ENCODE data around the gene LINC01488. TPM values are rescaled to one million over a fixed set of nuclear protein-coding genes. Genes with fewer than 3 reads are reported as not detected.

The LINC01488 gene
- total and polyA plus RNA-seq, 2 of the 13 experiments (the other 11 are each of a cell fraction or from before 2014, with no cell fraction given): 0.26 to 0.58 TPM

- ChIA-PET CTCF (ENCODE audit: low intra/inter-chr PET ratio, low total read pairs) (no interaction called here), POLR2A (no interaction called here)
- no peak for FAIRE-seq
- BruUV-seq (replicated peaks): no TSS peak
- ATAC-seq: no peak
- H3K36me3 ChIP-seq (replicated peaks in 1 of 2; ENCODE audit: control insufficient read depth in 1 of 2, insufficient read depth in 2 of 2, low read length in 2 of 2): no peaks in the 10 kb centered on the region
- no peaks in the 10 kb centered on the region for H3K27me3 ChIP-seq (ENCODE audit: control insufficient read depth in 1 of 2, insufficient read depth in 2 of 2, low read length in 2 of 2)
- no peaks in the 10 kb centered on the region for H4K20me1 ChIP-seq (ENCODE audit: insufficient read depth, low read length)
- in situ Hi-C loops (cut with HindIII; ENCODE audit: extremely low pct_ligation_motif_present, low pct_unique_long_range_greater_than_20kb): no loop called here
- H3K4me1 ChIP-seq (ENCODE audit: insufficient read depth, low read length): peaks cover 34% of the 10 kb centered on the region
- H3K4me2 ChIP-seq (ENCODE audit: low read depth, low read length): no peak overlapping the region
- H2AFZ ChIP-seq (ENCODE audit: low read length): no peak overlapping the region
- H3K9me3 ChIP-seq (ENCODE audit: low read length): no peaks in the 10 kb centered on the region
- H3K4me3 ChIP-seq (replicated peaks in 1 of 3; ENCODE audit: insufficient read depth in 1 of 3, low read depth in 2 of 3, low read length in 3 of 3): no peak overlapping the region
- H3K9ac ChIP-seq (ENCODE audit: insufficient read depth, low read depth, low read length): no peak overlapping the region
- no peak for DNase-seq (ENCODE audit: low spot score)
- no peaks in the 10 kb centered on the region for H3K79me2 ChIP-seq (ENCODE audit: insufficient read depth, low read length)
- TF ChIP-seq SMARCC2 (IDR thresholded peaks at IDR 0.05): no peak
- TF ChIP-seq SOX13 (IDR thresholded peaks at IDR 0.05): no peak
- TF ChIP-seq SOX13 (CRISPR knock-in tag; conservative IDR thresholded peaks at IDR 0.05 in 1 of 2, IDR thresholded peaks at IDR 0.05 in 1 of 2): no peak
- no peak for TF ChIP-seq BCL6 (CRISPR knock-in tag; IDR thresholded peaks at IDR 0.05)
- no peak for TF ChIP-seq HOXA7 (CRISPR knock-in tag; IDR thresholded peaks at IDR 0.05)
- no peak for TF ChIP-seq HDAC6 (IDR thresholded peaks at IDR 0.05; ENCODE audit: low read depth, low read length)
- TF ChIP-seq KLF11 (CRISPR knock-in tag; IDR thresholded peaks at IDR 0.05): no peak
- no peak for TF ChIP-seq ZNF580 (CRISPR knock-in tag; IDR thresholded peaks at IDR 0.05; ENCODE audit: borderline replicate concordance, low read depth)
- no peak for TF ChIP-seq MLX (CRISPR knock-in tag; IDR thresholded peaks at IDR 0.05)
- no peak for TF ChIP-seq ARNTL (CRISPR knock-in tag; IDR thresholded peaks at IDR 0.05)
- TF ChIP-seq HIVEP1 (CRISPR knock-in tag; IDR thresholded peaks at IDR 0.05): no peak
- TF ChIP-seq PLSCR1 (CRISPR knock-in tag; IDR thresholded peaks at IDR 0.05; ENCODE audit: borderline replicate concordance): no peak
- no peak for TF ChIP-seq ZNF343 (CRISPR knock-in tag; IDR thresholded peaks at IDR 0.05)
- intact Hi-C loops (cut with micrococcal nuclease; ENCODE audit: unreplicated experiment): no loop called here
- H3K27ac ChIP-seq (ENCODE audit: extremely low read length, insufficient read depth, low read length): no peak overlapping the region
Observed at GRCh38 chr11:69451289-69451688, 30.2 kb upstream of the LINC01488 start.
